ENCODE measurements around the gene ZSWIM1. TPM values are rescaled to one million over a fixed set of nuclear protein-coding genes. Genes with fewer than 3 reads are reported as not detected.
A peak's percentile ranks its signal among the peaks of the same experiment; 100 is the strongest.

The ZSWIM1 gene
- total and polyA plus RNA-seq, 11 donors = 3.9 to 16.3 (median 10.4) TPM

GRCh38 chr20:45842169-45842812 is 38.7 kb upstream of the ZSWIM1 start:
- H3K27me3 ChIP-seq = no peaks in the 10 kb centered on the region
- H3K36me3 ChIP-seq = peaks cover 0 to 100% (median 84%) of the 10 kb centered on the region in 9 donors
- WGBS, 4 donors = 45 to 66% (median 59%) methylated on average over 5 of the region's 5 CpGs
- no peak for TF ChIP-seq CTCF (IDR thresholded peaks at IDR 0.05)
- no peak for TF ChIP-seq POLR2A (IDR thresholded peaks at IDR 0.05)
- no peaks in the 10 kb centered on the region for H3K9me3 ChIP-seq
- no peak overlapping the region for H3K4me3 ChIP-seq
- H3K27ac ChIP-seq = peak overlapping the region in 9 of 12 donors; percentile 11 to 66 (median 29)
- peaks cover 0 to 31% (median 19%) of the 10 kb centered on the region in 12 donors for H3K4me1 ChIP-seq
- ATAC-seq (peak in 3 of 4 donors; percentile 14 to 35 (median 15)), DNase-seq (no peak)
- intact Hi-C loops (cut with DNase I) = no loop called here

GRCh38 chr20:45843506-45843905 is 37.5 kb upstream of the ZSWIM1 start:
- peak overlapping the region in 2 of 12 donors; percentile 6 to 66 for H3K27ac ChIP-seq

GRCh38 chr20:45845452-45845851 is 35.6 kb upstream of the ZSWIM1 start:
- H3K27ac ChIP-seq = peak overlapping the region in 1 of 12 donors; percentile 15
- ATAC-seq = no peak
- no peaks in the 10 kb centered on the region for H3K27me3 ChIP-seq
- H3K4me1 ChIP-seq = peaks cover 0 to 29% (median 17%) of the 10 kb centered on the region in 12 donors
- H3K36me3 ChIP-seq = peaks cover 0 to 91% (median 85%) of the 10 kb centered on the region in 9 donors
- H3K9me3 ChIP-seq = no peaks in the 10 kb centered on the region
- no peak overlapping the region for H3K4me3 ChIP-seq
- intact Hi-C loops (cut with DNase I) = no loop called here
- DNase-seq = no peak
- TF ChIP-seq POLR2A (IDR thresholded peaks at IDR 0.05) (no peak), CTCF (IDR thresholded peaks at IDR 0.05) (no peak)

More at GRCh38 chr20:45843506-45843905, 37.5 kb upstream of the ZSWIM1 start:
- H3K36me3 ChIP-seq = peaks cover 0 to 100% (median 89%) of the 10 kb centered on the region in 9 donors
- WGBS, 4 donors = 92 to 94% (median 92%) methylated on average over 12 to 14 of the region's 14 CpGs
- no peaks in the 10 kb centered on the region for H3K9me3 ChIP-seq
- H3K4me3 ChIP-seq = no peak overlapping the region
- H3K27me3 ChIP-seq = no peaks in the 10 kb centered on the region
- DNase-seq = no peak
- peaks cover 0 to 31% (median 17%) of the 10 kb centered on the region in 12 donors for H3K4me1 ChIP-seq
- peak in 1 of 4 donors; percentile 5 for ATAC-seq
- intact Hi-C loops (cut with DNase I) = no loop called here
- no peak for TF ChIP-seq CTCF (IDR thresholded peaks at IDR 0.05)
- TF ChIP-seq POLR2A (IDR thresholded peaks at IDR 0.05) = no peak

GRCh38 chr20:45848421-45848820 is 32.6 kb upstream of the ZSWIM1 start:
- Histone ChIP-seq H3K27ac (no peak overlapping the region), H3K9me3 (no peaks in the 10 kb centered on the region), H3K4me3 (no peak overlapping the region), H3K36me3 (peaks cover 0 to 88% (median 77%) of the 10 kb centered on the region in 9 donors), H3K27me3 (no peaks in the 10 kb centered on the region), H3K4me1 (peaks cover 0 to 13% (median 3%) of the 10 kb centered on the region in 12 donors)
- TF ChIP-seq POLR2A (IDR thresholded peaks at IDR 0.05) (no peak), CTCF (IDR thresholded peaks at IDR 0.05) (no peak)
- intact Hi-C loops (cut with DNase I) = no loop called here
- DNase-seq (no peak), ATAC-seq (no peak)
- 93 to 98% (median 95%) methylated on average over 8 of the region's 8 CpGs for WGBS, 4 donors

Data from heart left ventricle (tissue), 16 donors.